Neural cell (in vitro differentiated cells): ENCODE results near the gene OR10J1.

Source experiments
- CTCF ChIP-seq: fragments of 450-650 bp; IDR thresholded peaks from 2 replicates; pipeline ENCODE4 v1.5.1; 2014; ENCODE audit warnings: antibody characterized with exemption, mild to moderate bottlenecking, moderate library complexity; ENCODE audit not compliant: poor library complexity, severe bottlenecking
- EP300 ChIP-seq: fragments of 450-650 bp; conservative IDR thresholded peaks from 2 replicates; pipeline ENCODE4 v1.6.1; 2014; ENCODE audit warnings: antibody characterized with exemption, mild to moderate bottlenecking, moderate library complexity; ENCODE audit not compliant: poor library complexity, severe bottlenecking
- EZH2 ChIP-seq: fragments of 200-600, 300-800 bp; shearing (Covaris generic), sonication (generic); IDR thresholded peaks from 2 replicates; pipeline ENCODE4 v1.6.1; 2014; ENCODE audit warnings: antibody characterized with exemption, low read length, borderline replicate concordance, mild to moderate bottlenecking; ENCODE audit not compliant: insufficient read depth, poor library complexity, severe bottlenecking
- POLR2AphosphoS5 ChIP-seq: IDR thresholded peaks from 2 replicates; pipeline ENCODE4 v1.6.1; 2012
- TF ChIP-seq, protein P1 (sequence below): IDR thresholded peaks from 2 replicates; pipeline ENCODE4 v1.6.1; 2012; ENCODE audit warnings: borderline replicate concordance

DNA sequence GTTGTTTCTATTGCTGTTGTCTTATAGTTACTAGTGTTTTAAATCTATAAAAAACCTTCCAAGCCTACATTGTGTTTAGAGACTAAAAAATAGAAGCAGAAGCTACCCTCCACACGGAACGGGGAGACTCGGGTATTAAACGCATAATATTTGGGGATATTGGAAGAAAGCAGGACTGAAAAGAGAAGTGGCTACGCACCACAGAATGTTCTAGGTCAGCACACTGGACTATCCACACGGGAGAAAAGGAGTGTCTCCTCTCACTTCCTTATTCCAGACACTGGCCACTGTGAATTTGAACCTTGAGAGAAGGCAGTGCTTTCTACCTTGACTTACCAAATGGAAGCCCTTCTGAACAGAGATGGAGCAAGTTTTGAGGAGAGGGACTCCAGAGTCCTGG lies 8.5 kb upstream of the OR10J1 start:
- TF ChIP-seq EZH2, result no peak
- TF ChIP-seq, protein P1, sequence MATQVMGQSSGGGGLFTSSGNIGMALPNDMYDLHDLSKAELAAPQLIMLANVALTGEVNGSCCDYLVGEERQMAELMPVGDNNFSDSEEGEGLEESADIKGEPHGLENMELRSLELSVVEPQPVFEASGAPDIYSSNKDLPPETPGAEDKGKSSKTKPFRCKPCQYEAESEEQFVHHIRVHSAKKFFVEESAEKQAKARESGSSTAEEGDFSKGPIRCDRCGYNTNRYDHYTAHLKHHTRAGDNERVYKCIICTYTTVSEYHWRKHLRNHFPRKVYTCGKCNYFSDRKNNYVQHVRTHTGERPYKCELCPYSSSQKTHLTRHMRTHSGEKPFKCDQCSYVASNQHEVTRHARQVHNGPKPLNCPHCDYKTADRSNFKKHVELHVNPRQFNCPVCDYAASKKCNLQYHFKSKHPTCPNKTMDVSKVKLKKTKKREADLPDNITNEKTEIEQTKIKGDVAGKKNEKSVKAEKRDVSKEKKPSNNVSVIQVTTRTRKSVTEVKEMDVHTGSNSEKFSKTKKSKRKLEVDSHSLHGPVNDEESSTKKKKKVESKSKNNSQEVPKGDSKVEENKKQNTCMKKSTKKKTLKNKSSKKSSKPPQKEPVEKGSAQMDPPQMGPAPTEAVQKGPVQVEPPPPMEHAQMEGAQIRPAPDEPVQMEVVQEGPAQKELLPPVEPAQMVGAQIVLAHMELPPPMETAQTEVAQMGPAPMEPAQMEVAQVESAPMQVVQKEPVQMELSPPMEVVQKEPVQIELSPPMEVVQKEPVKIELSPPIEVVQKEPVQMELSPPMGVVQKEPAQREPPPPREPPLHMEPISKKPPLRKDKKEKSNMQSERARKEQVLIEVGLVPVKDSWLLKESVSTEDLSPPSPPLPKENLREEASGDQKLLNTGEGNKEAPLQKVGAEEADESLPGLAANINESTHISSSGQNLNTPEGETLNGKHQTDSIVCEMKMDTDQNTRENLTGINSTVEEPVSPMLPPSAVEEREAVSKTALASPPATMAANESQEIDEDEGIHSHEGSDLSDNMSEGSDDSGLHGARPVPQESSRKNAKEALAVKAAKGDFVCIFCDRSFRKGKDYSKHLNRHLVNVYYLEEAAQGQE, result no peak
- no peak for TF ChIP-seq CTCF
- TF ChIP-seq EP300, result no peak
- TF ChIP-seq POLR2AphosphoS5, result no peak
